PFSK-1 (cell line): ENCODE measurements around the gene ARHGEF10L.

Experiments
- FOXP2 ChIP-seq: optimal IDR thresholded peaks from 2 replicates; pipeline ENCODE3; 2011; ENCODE audit warnings: borderline replicate concordance, control low read depth, inconsistent platforms; ENCODE audit not compliant: insufficient read depth; ENCODE audit errors: extremely low read length, extremely low read depth
- POLR2AphosphoS5 ChIP-seq: IDR thresholded peaks from 2 replicates; pipeline ENCODE4 v1.6.1; 2012; ENCODE audit warnings: low read depth, mild to moderate bottlenecking, control low read depth, low read length, moderate library complexity
- SIN3A ChIP-seq: IDR thresholded peaks from 2 replicates; pipeline ENCODE4 v1.6.1; 2012; ENCODE audit warnings: mild to moderate bottlenecking, low read length, moderate library complexity, borderline replicate concordance; ENCODE audit not compliant: insufficient read depth
- TAF1 ChIP-seq: IDR thresholded peaks from 2 replicates; pipeline ENCODE4 v1.6.1; 2012; ENCODE audit warnings: low read length, control low read depth, borderline replicate concordance; ENCODE audit not compliant: insufficient read depth
- TF ChIP-seq, protein P1 (sequence below), 2 experiments: IDR thresholded peaks; 2 replicates each; pipeline versions ENCODE4 v1.6.1 to v1.8.0; 2011 to 2012; ENCODE audit warnings: low read depth in 2 of 2, low read length in 2 of 2, control low read depth in 1 of 2, inconsistent platforms in 1 of 2, mild to moderate bottlenecking in 1 of 2, moderate library complexity in 1 of 2; ENCODE audit not compliant: insufficient read depth in 1 of 2

ARHGEF10L gene

DNA sequence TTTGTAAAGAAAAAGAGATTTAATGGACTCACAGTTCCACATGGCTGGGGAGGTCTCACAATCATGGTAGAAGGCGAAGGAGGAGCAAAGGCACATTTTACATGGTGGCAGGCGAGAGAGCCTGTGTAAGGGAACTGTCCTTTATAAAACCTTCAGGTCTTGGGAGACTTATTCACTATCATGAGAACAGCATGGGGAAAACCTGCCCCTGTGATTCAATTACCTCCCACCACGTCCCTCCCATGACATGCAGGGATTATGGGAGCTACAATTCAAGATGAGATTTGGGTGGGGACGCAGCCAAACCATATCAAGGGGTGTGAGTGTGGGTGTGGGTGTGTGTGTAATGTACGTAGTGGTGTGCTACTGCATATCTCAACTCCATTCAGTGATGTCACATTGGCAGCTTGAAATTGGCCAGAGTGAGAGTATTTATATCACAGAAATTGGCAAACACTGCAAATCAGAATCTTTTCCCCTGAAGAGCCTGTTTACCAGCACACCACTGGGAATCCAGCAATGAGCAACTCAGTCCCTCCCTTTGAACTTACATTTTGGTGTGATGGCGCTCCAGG lies 5.4 kb downstream of the ARHGEF10L start:
- TF ChIP-seq SIN3A (no peak), TAF1 (no peak), POLR2AphosphoS5 (no peak), FOXP2 (no peak)
- TF ChIP-seq, protein P1, sequence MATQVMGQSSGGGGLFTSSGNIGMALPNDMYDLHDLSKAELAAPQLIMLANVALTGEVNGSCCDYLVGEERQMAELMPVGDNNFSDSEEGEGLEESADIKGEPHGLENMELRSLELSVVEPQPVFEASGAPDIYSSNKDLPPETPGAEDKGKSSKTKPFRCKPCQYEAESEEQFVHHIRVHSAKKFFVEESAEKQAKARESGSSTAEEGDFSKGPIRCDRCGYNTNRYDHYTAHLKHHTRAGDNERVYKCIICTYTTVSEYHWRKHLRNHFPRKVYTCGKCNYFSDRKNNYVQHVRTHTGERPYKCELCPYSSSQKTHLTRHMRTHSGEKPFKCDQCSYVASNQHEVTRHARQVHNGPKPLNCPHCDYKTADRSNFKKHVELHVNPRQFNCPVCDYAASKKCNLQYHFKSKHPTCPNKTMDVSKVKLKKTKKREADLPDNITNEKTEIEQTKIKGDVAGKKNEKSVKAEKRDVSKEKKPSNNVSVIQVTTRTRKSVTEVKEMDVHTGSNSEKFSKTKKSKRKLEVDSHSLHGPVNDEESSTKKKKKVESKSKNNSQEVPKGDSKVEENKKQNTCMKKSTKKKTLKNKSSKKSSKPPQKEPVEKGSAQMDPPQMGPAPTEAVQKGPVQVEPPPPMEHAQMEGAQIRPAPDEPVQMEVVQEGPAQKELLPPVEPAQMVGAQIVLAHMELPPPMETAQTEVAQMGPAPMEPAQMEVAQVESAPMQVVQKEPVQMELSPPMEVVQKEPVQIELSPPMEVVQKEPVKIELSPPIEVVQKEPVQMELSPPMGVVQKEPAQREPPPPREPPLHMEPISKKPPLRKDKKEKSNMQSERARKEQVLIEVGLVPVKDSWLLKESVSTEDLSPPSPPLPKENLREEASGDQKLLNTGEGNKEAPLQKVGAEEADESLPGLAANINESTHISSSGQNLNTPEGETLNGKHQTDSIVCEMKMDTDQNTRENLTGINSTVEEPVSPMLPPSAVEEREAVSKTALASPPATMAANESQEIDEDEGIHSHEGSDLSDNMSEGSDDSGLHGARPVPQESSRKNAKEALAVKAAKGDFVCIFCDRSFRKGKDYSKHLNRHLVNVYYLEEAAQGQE (IDR thresholded peaks at IDR 0.05; ENCODE audit: insufficient read depth in 1 of 2, low read depth in 2 of 2, low read length in 2 of 2) = no peak

DNA sequence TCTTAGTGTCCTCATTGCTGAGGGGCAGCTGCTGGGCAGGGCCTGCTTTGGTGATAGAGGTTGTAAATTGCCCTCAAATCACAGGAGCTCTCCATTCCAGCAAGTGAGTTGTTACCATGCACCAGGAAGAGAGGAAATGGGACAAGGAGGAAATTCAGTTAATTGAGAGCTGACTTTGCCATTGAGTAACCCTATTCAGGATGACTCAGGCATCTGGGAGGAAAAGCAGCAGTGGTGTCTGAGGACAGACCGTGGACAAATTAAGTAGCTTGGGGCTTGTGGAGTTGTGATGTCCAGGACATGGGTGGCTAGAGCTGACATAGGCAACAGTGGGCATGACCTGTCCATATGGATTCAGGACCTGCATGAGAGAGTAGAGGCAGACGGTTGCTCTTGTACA lies 5.9 kb downstream of the ARHGEF10L start:
- TF ChIP-seq, protein P1 (IDR thresholded peaks at IDR 0.05; ENCODE audit: insufficient read depth in 1 of 2, low read depth in 2 of 2, low read length in 2 of 2) = no peak
- TF ChIP-seq TAF1 (no peak), SIN3A (no peak), POLR2AphosphoS5 (no peak), FOXP2 (no peak)

DNA sequence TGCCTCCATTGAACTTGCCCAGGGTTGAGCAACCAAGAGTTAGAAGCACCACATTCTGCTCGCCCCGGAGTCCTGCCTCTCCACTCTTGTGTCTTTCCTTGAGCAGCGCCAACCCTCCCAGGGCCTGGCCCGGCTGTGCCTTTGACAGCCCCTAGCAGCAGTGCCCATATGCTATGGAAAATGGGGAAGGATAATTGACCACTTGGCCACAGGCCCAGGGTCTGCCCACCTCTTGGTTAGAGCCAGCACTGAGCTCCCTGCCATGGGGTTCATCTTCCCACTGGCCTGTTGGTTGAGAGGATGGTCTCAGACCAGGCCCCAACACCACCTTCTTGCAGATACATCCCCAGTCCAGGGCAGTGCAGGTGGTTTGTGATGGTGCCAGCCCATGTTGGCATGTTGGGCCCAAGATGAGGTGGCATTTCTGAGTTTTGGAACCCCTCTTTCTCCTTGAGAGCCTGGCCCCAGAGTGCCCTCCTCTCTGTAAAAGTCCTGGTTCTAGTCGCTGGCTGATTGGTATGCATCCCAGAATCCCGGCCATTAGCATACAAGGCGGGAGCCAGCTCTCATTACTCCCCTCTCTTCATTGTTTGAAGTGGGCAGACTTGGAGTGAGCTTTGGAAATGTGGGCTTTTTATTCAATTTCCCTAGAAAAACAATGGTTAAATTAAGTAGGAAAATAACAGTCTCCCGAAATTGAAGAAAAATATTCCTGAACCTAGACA lies 7.6 kb downstream of the ARHGEF10L start:
- TF ChIP-seq TAF1 (no peak), FOXP2 (no peak), SIN3A (no peak), POLR2AphosphoS5 (no peak)
- TF ChIP-seq, protein P1 (IDR thresholded peaks at IDR 0.05; ENCODE audit: insufficient read depth in 1 of 2, low read depth in 2 of 2, low read length in 2 of 2) = no peak

DNA sequence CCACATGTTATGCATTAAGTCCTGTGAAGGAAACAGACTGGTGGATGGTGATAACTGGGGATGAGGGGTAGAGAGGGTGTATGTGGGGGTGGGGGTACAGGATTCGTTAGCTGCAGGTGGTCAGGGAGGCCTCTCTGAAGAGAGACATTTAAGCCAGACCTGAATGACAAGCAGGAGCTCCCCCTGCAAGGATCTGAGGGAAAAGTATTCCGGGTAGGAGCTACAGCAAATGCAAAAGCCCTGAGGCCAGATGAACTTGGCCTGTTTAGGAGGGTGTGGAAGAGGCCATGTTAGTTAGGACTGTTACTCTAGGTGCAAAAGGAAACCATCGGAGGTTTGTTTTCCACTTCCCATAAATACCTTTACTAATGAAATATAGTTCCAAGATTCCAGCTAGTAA lies 9.9 kb downstream of the ARHGEF10L start:
- no peak for TF ChIP-seq FOXP2
- no peak for TF ChIP-seq SIN3A
- no peak for TF ChIP-seq POLR2AphosphoS5
- TF ChIP-seq TAF1 = no peak
- TF ChIP-seq, protein P1 (IDR thresholded peaks at IDR 0.05; ENCODE audit: insufficient read depth in 1 of 2, low read depth in 2 of 2, low read length in 2 of 2) = no peak
